MM.1S (cell line): ENCODE data around the gene EPDR1.

Experiments used
- CTCF ChIP-seq: fragments of 300-600 bp; sonication (generic); IDR thresholded peaks from 2 replicates; pipeline ENCODE4 v1.5.1; 2016; ENCODE audit warnings: antibody characterized with exemption, low read length, mixed read lengths
- EZH2 ChIP-seq: fragments of 300-600 bp; sonication (generic); optimal IDR thresholded peaks from 2 replicates; pipeline ENCODE3; 2017; ENCODE audit warnings: low read depth, mild to moderate bottlenecking, antibody characterized with exemption, low read length, mixed read lengths
- EZH2phosphoT487 ChIP-seq: fragments of 300-600 bp; sonication (generic); IDR thresholded peaks from 2 replicates; pipeline ENCODE4 v1.6.1; 2018; ENCODE audit warnings: antibody characterized with exemption, low read length

DNA sequence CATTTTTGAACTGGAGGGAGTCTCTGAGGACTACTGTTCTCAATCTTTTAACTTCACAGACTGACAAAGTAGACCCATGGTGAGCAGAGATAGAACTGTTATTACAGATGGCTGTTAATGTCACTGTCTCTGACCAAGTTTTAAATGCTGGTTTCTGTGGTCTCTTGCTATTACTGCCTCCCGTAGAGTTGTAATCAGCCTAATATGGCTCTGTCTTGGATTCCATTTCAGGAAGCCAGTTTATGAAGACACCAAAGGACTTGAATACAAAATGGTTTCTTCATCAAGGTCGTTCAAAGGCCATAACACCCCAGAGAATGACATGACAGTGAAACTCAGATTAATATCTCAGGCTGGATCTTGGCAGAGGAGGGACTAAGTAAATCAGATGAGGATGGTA is 7.7 kb upstream of the EPDR1 start:
- TF ChIP-seq CTCF (no peak), EZH2phosphoT487 (no peak), EZH2 (no peak)
